ENCODE measurements around the gene IPMK. TPM values are rescaled to one million over a fixed set of nuclear protein-coding genes. Genes with fewer than 3 reads are reported as not detected.

IPMK gene
- total and polyA plus RNA-seq, 2 experiments from 2014 or later: 5.5 to 17.8 TPM

GRCh38 chr10:58210160-58210559 lies 57.5 kb downstream of the IPMK start:
- Mint-ChIP-seq H3K4me1 (peaks cover 15% of the 10 kb centered on the region), H3K9me3 (peaks cover 5% of the 10 kb centered on the region; the same call in 1 of the 3 replicates), H3K27me3 (ENCODE audit: insufficient read depth, low read depth, poor library complexity) (no peaks in the 10 kb centered on the region), H3K27ac (peak overlapping the region; percentile 45; the same call in 1 of the 2 replicates), H3K4me3 (no peak overlapping the region), H3K36me3 (ENCODE audit: low read depth) (peaks cover 13% of the 10 kb centered on the region; the same call in 2 of the 3 replicates)
- no peaks in the 10 kb centered on the region for H3K36me3 ChIP-seq (ENCODE audit: insufficient read depth)
- H3K79me2 ChIP-seq (replicated peaks; ENCODE audit: insufficient read depth): no peaks in the 10 kb centered on the region
- no peaks in the 10 kb centered on the region for H3K9me2 ChIP-seq (ENCODE audit: insufficient read depth)
- ATAC-seq (peak; percentile 58), DNase-seq (ENCODE audit: low spot score) (no peak)
- no peak overlapping the region for H3K4me2 ChIP-seq
- no peak for TF ChIP-seq REST (IDR thresholded peaks at IDR 0.05; ENCODE audit: unreplicated experiment)
- TF ChIP-seq ZNF114 (CRISPR knock-in tag; IDR thresholded peaks at IDR 0.05): no peak
- no peak for TF ChIP-seq STAT1 (IDR thresholded peaks at IDR 0.05; ENCODE audit: unreplicated experiment)
- TF ChIP-seq ZNF462 (CRISPR knock-in tag; IDR thresholded peaks at IDR 0.05): no peak
- no peak for TF ChIP-seq EZH2 (IDR thresholded peaks at IDR 0.05; ENCODE audit: low read depth, unreplicated experiment)
- no peak for TF ChIP-seq CREB1 (CRISPR knock-in tag; IDR thresholded peaks at IDR 0.05; ENCODE audit: low read depth)
- TF ChIP-seq JUNB (IDR thresholded peaks at IDR 0.05; ENCODE audit: unreplicated experiment): no peak
- no peak for TF ChIP-seq POLR2AphosphoS5 (IDR thresholded peaks at IDR 0.05; ENCODE audit: low read depth)
- TF ChIP-seq CTCF (conservative IDR thresholded peaks at IDR 0.05; ENCODE audit: low read depth in 2 of 2): no peak
- no peak for TF ChIP-seq ETS1 (IDR thresholded peaks at IDR 0.05)
- no peak for TF ChIP-seq ZNF331 (CRISPR knock-in tag; IDR thresholded peaks at IDR 0.05; ENCODE audit: low read depth)
- H3K4me3 ChIP-seq: no peak overlapping the region
- no peaks in the 10 kb centered on the region for H3F3A ChIP-seq (replicated peaks; ENCODE audit: low read depth)
- no peaks in the 10 kb centered on the region for H4K20me1 ChIP-seq (replicated peaks; ENCODE audit: insufficient read depth)
- no peak overlapping the region for H3K27ac ChIP-seq (ENCODE audit: low read depth)
- no peak overlapping the region for H2AFZ ChIP-seq
- H3K4me1 ChIP-seq (ENCODE audit: insufficient read depth): no peaks in the 10 kb centered on the region
- H3K27me3 ChIP-seq (ENCODE audit: insufficient read depth): no peaks in the 10 kb centered on the region

Measured in GM23338 (cell line).